SK-N-SH treated with all-trans-retinoic acid at 6 μM for 48 hours (cell line): Measurements from ENCODE around the gene SPATA18.
"Not testable (repeated sequence)": the region's sequence is repeated elsewhere in the genome, so short reads cannot be mapped to it uniquely, and the experiment has no call there.

Experiments used
- ATAC-seq: fragments of 200-7000 bp; cut with Tn5 transposase; 3 replicates; pipeline ENCODE4 v1.9.1; 2020; ENCODE audit warnings: mild to moderate bottlenecking, moderate library complexity
- ARNTL ChIP-seq: fragments of 450-650 bp; formaldehyde crosslinking; IDR thresholded peaks from 2 replicates; pipeline ENCODE4 v1.5.0; 2020; ENCODE audit warnings: low read depth, mild to moderate bottlenecking, moderate library complexity, borderline replicate concordance
- BACH2 ChIP-seq: fragments of 250-450 bp; sonication (Bioruptor Pico); IDR thresholded peaks from 2 replicates; pipeline ENCODE4 v1.9.0; 2021; ENCODE audit warnings: mild to moderate bottlenecking, borderline replicate concordance
- CSDC2 ChIP-seq: fragments of 250-450 bp; sonication (Bioruptor Pico); IDR thresholded peaks from 2 replicates; pipeline ENCODE4 v1.5.0; 2020; ENCODE audit warnings: mild to moderate bottlenecking, moderate library complexity
- CSRNP3 ChIP-seq: fragments of 250-450 bp; sonication (Bioruptor Pico); IDR thresholded peaks from 2 replicates; pipeline ENCODE4 v1.5.1; 2021; ENCODE audit warnings: mild to moderate bottlenecking, moderate library complexity
- ESRRG ChIP-seq: fragments of 250-450 bp; sonication (Bioruptor Pico); IDR thresholded peaks from 2 replicates; pipeline ENCODE4 v1.6.1; 2021; ENCODE audit warnings: mild to moderate bottlenecking
- GLIS3 ChIP-seq: fragments of 250-450 bp; sonication (Bioruptor Pico); IDR thresholded peaks from 2 replicates; pipeline ENCODE4 v1.5.0; 2020; ENCODE audit warnings: mild to moderate bottlenecking, moderate library complexity
- ISL1 ChIP-seq: fragments of 250-450 bp; sonication (Bioruptor Pico); IDR thresholded peaks from 2 replicates; pipeline ENCODE4 v2.1.2; 2022; ENCODE audit warnings: mild to moderate bottlenecking, moderate library complexity
- OSR1 ChIP-seq: fragments of 250-450 bp; sonication (Bioruptor Pico); IDR thresholded peaks from 2 replicates; pipeline ENCODE4 v1.8.0; 2022; ENCODE audit warnings: moderate library complexity, mild to moderate bottlenecking, inconsistent platforms
- PATZ1 ChIP-seq: fragments of 250-450 bp; sonication (Bioruptor Pico); IDR thresholded peaks from 2 replicates; pipeline ENCODE4 v1.8.0; 2020; ENCODE audit warnings: mild to moderate bottlenecking, moderate library complexity, borderline replicate concordance
- PPARA ChIP-seq: fragments of 250-450 bp; sonication (Bioruptor Pico); IDR thresholded peaks from 2 replicates; pipeline ENCODE4 v1.5.0; 2020; ENCODE audit warnings: mild to moderate bottlenecking, borderline replicate concordance
- RARB ChIP-seq: fragments of 250-450 bp; sonication (Bioruptor Pico); IDR thresholded peaks from 2 replicates; pipeline ENCODE4 v1.8.0; 2021; ENCODE audit warnings: mild to moderate bottlenecking, moderate library complexity
- TCF4 ChIP-seq: fragments of 250-450 bp; sonication (Bioruptor Pico); IDR thresholded peaks from 2 replicates; pipeline ENCODE4 v1.8.0; 2021; ENCODE audit warnings: mild to moderate bottlenecking, moderate library complexity, borderline replicate concordance
- TOX ChIP-seq: fragments of 250-450 bp; sonication (Bioruptor Pico); IDR thresholded peaks from 2 replicates; pipeline ENCODE4 v1.8.0; 2021; ENCODE audit warnings: mild to moderate bottlenecking, moderate library complexity, borderline replicate concordance
- ZC3H10 ChIP-seq: fragments of 250-450 bp; sonication (Bioruptor Pico); IDR thresholded peaks from 2 replicates; pipeline ENCODE4 v1.5.1; 2021; ENCODE audit warnings: mild to moderate bottlenecking, moderate library complexity
- ZFP3 ChIP-seq: fragments of 250-450 bp; sonication (Bioruptor Pico); IDR thresholded peaks from 2 replicates; pipeline ENCODE4 v1.5.0; 2020; ENCODE audit warnings: mild to moderate bottlenecking, moderate library complexity
- ZNF565 ChIP-seq: fragments of 450-650 bp; formaldehyde crosslinking; conservative IDR thresholded peaks from 2 replicates; pipeline ENCODE4 v1.5.0; 2020; ENCODE audit warnings: low read depth, mild to moderate bottlenecking, moderate library complexity
- ZNF8 ChIP-seq: fragments of 450-650 bp; formaldehyde crosslinking; IDR thresholded peaks from 2 replicates; pipeline ENCODE4 v1.5.0; 2020; ENCODE audit warnings: mild to moderate bottlenecking, moderate library complexity
- TF ChIP-seq, protein P1 (sequence below): fragments of 250-450 bp; sonication (Bioruptor Pico); IDR thresholded peaks from 2 replicates; pipeline ENCODE4 v1.8.0; 2021; ENCODE audit warnings: low read depth, mild to moderate bottlenecking, moderate library complexity, borderline replicate concordance
- TF ChIP-seq, protein P2 (sequence below): fragments of 250-450 bp; sonication (Bioruptor Pico); IDR thresholded peaks from 2 replicates; pipeline ENCODE4 v1.5.0; 2020; ENCODE audit warnings: mild to moderate bottlenecking, moderate library complexity

Gene SPATA18

GRCh38 chr4:52126226-52126625 is 75.1 kb downstream of the SPATA18 start:
- ATAC-seq = no peak

DNA sequence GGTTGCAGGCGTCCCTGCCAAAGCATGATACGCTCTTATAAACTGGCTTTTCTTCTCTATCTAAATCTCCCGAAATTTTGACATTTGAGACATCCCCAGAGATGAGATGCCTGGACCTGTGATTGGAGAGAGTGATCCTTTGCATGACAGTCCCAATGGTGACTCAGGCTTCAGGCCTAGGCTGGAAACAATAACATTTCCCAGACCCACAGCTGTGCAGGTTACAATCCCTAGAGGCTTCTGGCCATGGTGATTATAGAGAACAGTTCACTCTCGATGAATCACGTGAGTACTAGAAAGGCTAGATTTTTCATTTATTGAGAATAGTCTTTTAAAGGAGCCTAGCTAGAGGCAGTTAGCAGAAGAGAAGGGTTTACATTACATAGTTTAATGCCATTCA is 75.9 kb downstream of the SPATA18 start:
- TF ChIP-seq, protein P1, sequence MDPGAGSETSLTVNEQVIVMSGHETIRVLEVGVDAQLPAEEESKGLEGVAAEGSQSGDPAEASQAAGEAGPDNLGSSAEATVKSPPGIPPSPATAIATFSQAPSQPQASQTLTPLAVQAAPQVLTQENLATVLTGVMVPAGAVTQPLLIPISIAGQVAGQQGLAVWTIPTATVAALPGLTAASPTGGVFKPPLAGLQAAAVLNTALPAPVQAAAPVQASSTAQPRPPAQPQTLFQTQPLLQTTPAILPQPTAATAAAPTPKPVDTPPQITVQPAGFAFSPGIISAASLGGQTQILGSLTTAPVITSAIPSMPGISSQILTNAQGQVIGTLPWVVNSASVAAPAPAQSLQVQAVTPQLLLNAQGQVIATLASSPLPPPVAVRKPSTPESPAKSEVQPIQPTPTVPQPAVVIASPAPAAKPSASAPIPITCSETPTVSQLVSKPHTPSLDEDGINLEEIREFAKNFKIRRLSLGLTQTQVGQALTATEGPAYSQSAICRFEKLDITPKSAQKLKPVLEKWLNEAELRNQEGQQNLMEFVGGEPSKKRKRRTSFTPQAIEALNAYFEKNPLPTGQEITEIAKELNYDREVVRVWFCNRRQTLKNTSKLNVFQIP = no peak
- TF ChIP-seq ZC3H10 (CRISPR knock-in tag) = no peak
- TF ChIP-seq ZNF8 (CRISPR knock-in tag) = no peak
- TF ChIP-seq ZNF565 (CRISPR knock-in tag) = no peak
- TF ChIP-seq OSR1 = no peak
- TF ChIP-seq CSRNP3 = no peak
- TF ChIP-seq, protein P2, sequence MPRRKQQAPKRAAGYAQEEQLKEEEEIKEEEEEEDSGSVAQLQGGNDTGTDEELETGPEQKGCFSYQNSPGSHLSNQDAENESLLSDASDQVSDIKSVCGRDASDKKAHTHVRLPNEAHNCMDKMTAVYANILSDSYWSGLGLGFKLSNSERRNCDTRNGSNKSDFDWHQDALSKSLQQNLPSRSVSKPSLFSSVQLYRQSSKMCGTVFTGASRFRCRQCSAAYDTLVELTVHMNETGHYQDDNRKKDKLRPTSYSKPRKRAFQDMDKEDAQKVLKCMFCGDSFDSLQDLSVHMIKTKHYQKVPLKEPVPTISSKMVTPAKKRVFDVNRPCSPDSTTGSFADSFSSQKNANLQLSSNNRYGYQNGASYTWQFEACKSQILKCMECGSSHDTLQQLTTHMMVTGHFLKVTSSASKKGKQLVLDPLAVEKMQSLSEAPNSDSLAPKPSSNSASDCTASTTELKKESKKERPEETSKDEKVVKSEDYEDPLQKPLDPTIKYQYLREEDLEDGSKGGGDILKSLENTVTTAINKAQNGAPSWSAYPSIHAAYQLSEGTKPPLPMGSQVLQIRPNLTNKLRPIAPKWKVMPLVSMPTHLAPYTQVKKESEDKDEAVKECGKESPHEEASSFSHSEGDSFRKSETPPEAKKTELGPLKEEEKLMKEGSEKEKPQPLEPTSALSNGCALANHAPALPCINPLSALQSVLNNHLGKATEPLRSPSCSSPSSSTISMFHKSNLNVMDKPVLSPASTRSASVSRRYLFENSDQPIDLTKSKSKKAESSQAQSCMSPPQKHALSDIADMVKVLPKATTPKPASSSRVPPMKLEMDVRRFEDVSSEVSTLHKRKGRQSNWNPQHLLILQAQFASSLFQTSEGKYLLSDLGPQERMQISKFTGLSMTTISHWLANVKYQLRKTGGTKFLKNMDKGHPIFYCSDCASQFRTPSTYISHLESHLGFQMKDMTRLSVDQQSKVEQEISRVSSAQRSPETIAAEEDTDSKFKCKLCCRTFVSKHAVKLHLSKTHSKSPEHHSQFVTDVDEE (CRISPR knock-in tag) = no peak
- TF ChIP-seq PPARA = no peak
- TF ChIP-seq GLIS3 = no peak
- TF ChIP-seq RARB (CRISPR knock-in tag) = no peak
- TF ChIP-seq CSDC2 (CRISPR knock-in tag) = no peak
- no peak for ATAC-seq

More at GRCh38 chr4:52126226-52126625, 75.1 kb downstream of the SPATA18 start:
- no peak for TF ChIP-seq ESRRG (CRISPR knock-in tag)
- no peak for TF ChIP-seq ISL1 (CRISPR knock-in tag)
- TF ChIP-seq BACH2 (CRISPR knock-in tag) = no peak
- TF ChIP-seq ARNTL (CRISPR knock-in tag) = no peak
- no peak for TF ChIP-seq CSRNP3
- no peak for TF ChIP-seq ZFP3

DNA sequence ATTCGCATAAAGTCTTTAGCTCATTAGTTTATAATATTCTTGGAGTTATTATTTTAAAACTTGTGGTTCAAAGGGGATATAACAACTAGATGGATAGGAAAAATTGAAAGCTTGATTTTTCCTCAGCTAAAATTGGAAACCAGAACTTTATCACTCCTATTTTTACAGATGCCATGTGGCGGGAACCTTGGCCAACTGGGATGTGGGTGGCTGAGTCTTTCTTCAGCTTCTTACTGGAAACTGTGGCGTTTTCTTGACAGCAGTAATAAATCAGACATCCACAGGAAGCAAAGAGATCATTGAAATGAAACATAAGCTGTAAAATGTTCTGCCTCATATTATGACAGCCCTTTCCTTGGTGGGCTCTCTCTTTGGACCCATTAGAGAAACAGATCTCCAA is 84.1 kb downstream of the SPATA18 start:
- ATAC-seq = no peak
- no peak for TF ChIP-seq ZC3H10 (CRISPR knock-in tag)
- no peak for TF ChIP-seq ARNTL (CRISPR knock-in tag)
- no peak for TF ChIP-seq TOX (CRISPR knock-in tag)
- TF ChIP-seq BACH2 (CRISPR knock-in tag) = no peak
- TF ChIP-seq CSRNP3 = no peak
- no peak for TF ChIP-seq OSR1
- no peak for TF ChIP-seq CSDC2 (CRISPR knock-in tag)
- no peak for TF ChIP-seq TCF4 (CRISPR knock-in tag)
- no peak for TF ChIP-seq ZFP3
- no peak for TF ChIP-seq PATZ1

DNA sequence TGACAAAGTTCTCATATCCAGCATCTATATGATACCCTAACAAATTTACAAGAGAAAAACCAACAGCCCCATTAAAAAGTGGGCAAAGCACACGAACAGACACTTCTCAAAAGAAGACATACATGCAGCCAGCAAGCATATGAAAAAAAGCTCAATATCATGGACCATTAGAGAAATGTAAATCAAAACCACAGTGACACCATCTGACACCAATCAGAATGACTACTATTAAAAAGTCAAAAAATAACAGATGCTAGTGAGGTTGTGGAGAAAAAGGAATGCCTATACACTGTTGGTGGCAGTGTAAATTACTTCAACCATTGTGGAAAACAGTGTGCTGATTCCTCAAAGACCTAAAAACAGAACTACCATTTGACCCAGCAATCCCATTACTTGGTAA is 86.0 kb downstream of the SPATA18 start:
- not testable (repeated sequence) for ATAC-seq
